GM10266 (cell line): ENCODE measurements around the gene CACNG7.

Source experiments
- DNase-seq: peaks from one replicate; pipeline ENCODE4 v3.0.0; 2012; ENCODE audit errors: extremely low spot score
- CTCF ChIP-seq: IDR thresholded peaks from 2 replicates; pipeline ENCODE4 v1.5.1; 2012; ENCODE audit warnings: mild to moderate bottlenecking, low read depth; ENCODE audit not compliant: control insufficient read depth, insufficient read depth; ENCODE audit errors: missing control alignments

Gene CACNG7

GRCh38 chr19:53880711-53881481 is 28.2 kb upstream of the CACNG7 start:
- no peak for DNase-seq
- no peak for TF ChIP-seq CTCF

GRCh38 chr19:53881482-53882390 is 27.3 kb upstream of the CACNG7 start, which contains the start of gene PRKCG:
Gene PRKCG (plus strand): TSS chr19:53882197. CDS start chr19:53882495, 298 bp downstream.
- DNase-seq: no peak
- TF ChIP-seq CTCF: peak; percentile 45

- no peak for TF ChIP-seq CTCF
Measured at GRCh38 chr19:53882391-53883050, 26.6 kb upstream of the CACNG7 start.

GRCh38 chr19:53883231-53883661 is 25.8 kb upstream of the CACNG7 start:
- TF ChIP-seq CTCF: no peak
- DNase-seq: no peak

More at GRCh38 chr19:53882391-53883050, 26.6 kb upstream of the CACNG7 start:
- no peak for DNase-seq

- TF ChIP-seq CTCF: no peak
- no peak for DNase-seq
Measured at GRCh38 chr19:53883741-53884140, 25.3 kb upstream of the CACNG7 start.

- TF ChIP-seq CTCF: no peak
- no peak for DNase-seq
Measured at GRCh38 chr19:53884256-53884655, 24.8 kb upstream of the CACNG7 start.
